OCI-LY1 (cell line): ENCODE results near the gene MAP2K6.

Experiments
- H2AFZ ChIP-seq: fragments of 200-600 bp; sonication (generic), shearing (Covaris generic); 2 replicates; pipeline ENCODE4 v1.6.0; 2014; ENCODE audit warnings: antibody characterized with exemption, mild to moderate bottlenecking, low read length
- H3F3A ChIP-seq: fragments of 200-600 bp; sonication (generic), shearing (Covaris generic); 2 replicates; pipeline ENCODE4 v1.6.0; 2014; ENCODE audit warnings: mild to moderate bottlenecking, antibody characterized with exemption, low read length, moderate library complexity; ENCODE audit not compliant: insufficient read depth
- H3K27ac ChIP-seq: fragments of 200-600 bp; sonication (generic); 2 replicates; pipeline ENCODE4 v1.5.1; 2014; ENCODE audit warnings: low read length, mixed run types, mild to moderate bottlenecking, low read depth; ENCODE audit not compliant: poor library complexity, severe bottlenecking
- H3K27me3 ChIP-seq: fragments of 200-600 bp; sonication (generic); 2 replicates; pipeline ENCODE4 v1.6.0; 2014; ENCODE audit warnings: antibody characterized with exemption, mild to moderate bottlenecking, low read length, moderate library complexity; ENCODE audit not compliant: insufficient read depth
- H3K36me3 ChIP-seq: fragments of 200-600 bp; sonication (generic); 2 replicates; pipeline ENCODE4 v1.6.1; 2014; ENCODE audit warnings: mild to moderate bottlenecking, antibody characterized with exemption, low read length, moderate library complexity, mixed read lengths; ENCODE audit not compliant: insufficient read depth
- H3K4me1 ChIP-seq: fragments of 200-600 bp; sonication (generic); 2 replicates; pipeline ENCODE4 v1.5.1; 2014; ENCODE audit warnings: mild to moderate bottlenecking, low read length, moderate library complexity; ENCODE audit not compliant: insufficient read depth, severe bottlenecking
- H3K4me2 ChIP-seq: fragments of 200-600 bp; sonication (generic), shearing (Covaris generic); 2 replicates; pipeline ENCODE4 v1.6.1; 2014; ENCODE audit warnings: low read length
- H3K4me3 ChIP-seq: fragments of 200-600 bp; sonication (generic); 2 replicates; pipeline ENCODE4 v1.5.1; 2014; ENCODE audit warnings: low read length, low read depth, mild to moderate bottlenecking, mixed read lengths; ENCODE audit not compliant: poor library complexity, severe bottlenecking
- H3K79me2 ChIP-seq: fragments of 200-600 bp; shearing (Covaris generic); 2 replicates; pipeline ENCODE4 v1.6.1; 2016; ENCODE audit warnings: mixed run types, low read length, mixed read lengths; ENCODE audit not compliant: insufficient read depth
- H3K9ac ChIP-seq: fragments of 200-600 bp; sonication (generic), shearing (Covaris generic); 2 replicates; pipeline ENCODE4 v1.6.1; 2014; ENCODE audit warnings: mild to moderate bottlenecking, low read length, mixed read lengths
- H3K9me2 ChIP-seq: fragments of 200-600 bp; sonication (generic), shearing (Covaris generic); 2 replicates; pipeline ENCODE4 v1.6.1; 2014; ENCODE audit warnings: low read depth, mild to moderate bottlenecking, low read length, mixed read lengths
- H3K9me3 ChIP-seq: fragments of 200-600 bp; shearing (Covaris generic); 2 replicates; pipeline ENCODE4 v1.6.1; 2014; ENCODE audit warnings: low read length, mixed read lengths
- H4K20me1 ChIP-seq: fragments of 200-600 bp; sonication (generic), shearing (Covaris generic); 2 replicates; pipeline ENCODE4 v1.6.0; 2016; ENCODE audit warnings: mild to moderate bottlenecking, low read length; ENCODE audit not compliant: insufficient read depth
- CTCF ChIP-seq: fragments of 200-600 bp; sonication (generic), shearing (Covaris generic); IDR thresholded peaks from 2 replicates; pipeline ENCODE4 v1.5.1; 2017; ENCODE audit warnings: mild to moderate bottlenecking, antibody characterized with exemption, low read length, moderate library complexity, mixed read lengths
- EZH2 ChIP-seq: fragments of 200-600 bp; sonication (generic), shearing (Covaris generic); IDR thresholded peaks from 2 replicates; pipeline ENCODE4 v1.8.0; 2017; ENCODE audit warnings: borderline replicate concordance, mixed run types, mild to moderate bottlenecking, antibody characterized with exemption, low read length, moderate library complexity, mixed read lengths

The MAP2K6 gene

GRCh38 chr17:69466451-69466850, 52.0 kb downstream of the MAP2K6 start:
- Histone ChIP-seq H3K4me3 (no peak overlapping the region), H3F3A (no peaks in the 10 kb centered on the region; the same call in 1 of the 2 replicates), H3K79me2 (no peaks in the 10 kb centered on the region), H3K9ac (no peak overlapping the region), H2AFZ (no peak overlapping the region), H3K27ac (no peak overlapping the region), H3K4me1 (peaks cover 4% of the 10 kb centered on the region), H3K9me2 (no peaks in the 10 kb centered on the region), H3K27me3 (no peaks in the 10 kb centered on the region), H3K4me2 (no peak overlapping the region), H3K9me3 (no peaks in the 10 kb centered on the region), H4K20me1 (no peaks in the 10 kb centered on the region), H3K36me3 (no peaks in the 10 kb centered on the region)
- TF ChIP-seq EZH2 (no peak), CTCF (no peak)

GRCh38 chr17:69466905-69467667, 52.6 kb downstream of the MAP2K6 start:
- Histone ChIP-seq H3K9ac (no peak overlapping the region), H4K20me1 (no peaks in the 10 kb centered on the region), H3K4me1 (peaks cover 4% of the 10 kb centered on the region), H3F3A (no peaks in the 10 kb centered on the region; the same call in 1 of the 2 replicates), H3K9me2 (no peaks in the 10 kb centered on the region), H3K27me3 (no peaks in the 10 kb centered on the region), H3K9me3 (no peaks in the 10 kb centered on the region), H2AFZ (no peak overlapping the region), H3K4me3 (no peak overlapping the region), H3K79me2 (no peaks in the 10 kb centered on the region), H3K4me2 (no peak overlapping the region), H3K27ac (no peak overlapping the region), H3K36me3 (no peaks in the 10 kb centered on the region)
- TF ChIP-seq EZH2 (no peak), CTCF (no peak)

GRCh38 chr17:69468207-69468606, 53.7 kb downstream of the MAP2K6 start:
- Histone ChIP-seq H3F3A (no peaks in the 10 kb centered on the region; the same call in 1 of the 2 replicates), H3K27ac (no peak overlapping the region), H3K9ac (no peak overlapping the region), H3K27me3 (no peaks in the 10 kb centered on the region), H2AFZ (no peak overlapping the region), H3K36me3 (no peaks in the 10 kb centered on the region), H3K4me2 (no peak overlapping the region), H3K9me3 (no peaks in the 10 kb centered on the region), H3K79me2 (no peaks in the 10 kb centered on the region), H4K20me1 (no peaks in the 10 kb centered on the region), H3K4me3 (no peak overlapping the region), H3K9me2 (no peaks in the 10 kb centered on the region), H3K4me1 (peaks cover 4% of the 10 kb centered on the region)
- TF ChIP-seq CTCF (no peak), EZH2 (no peak)
